Measurements from ENCODE around the gene CPZ. TPM values are rescaled to one million over a fixed set of nuclear protein-coding genes. Genes with fewer than 3 reads are reported as not detected.

The CPZ gene
- total RNA-seq, 1 experiment from 2014 or later: 26.9 TPM

DNA sequence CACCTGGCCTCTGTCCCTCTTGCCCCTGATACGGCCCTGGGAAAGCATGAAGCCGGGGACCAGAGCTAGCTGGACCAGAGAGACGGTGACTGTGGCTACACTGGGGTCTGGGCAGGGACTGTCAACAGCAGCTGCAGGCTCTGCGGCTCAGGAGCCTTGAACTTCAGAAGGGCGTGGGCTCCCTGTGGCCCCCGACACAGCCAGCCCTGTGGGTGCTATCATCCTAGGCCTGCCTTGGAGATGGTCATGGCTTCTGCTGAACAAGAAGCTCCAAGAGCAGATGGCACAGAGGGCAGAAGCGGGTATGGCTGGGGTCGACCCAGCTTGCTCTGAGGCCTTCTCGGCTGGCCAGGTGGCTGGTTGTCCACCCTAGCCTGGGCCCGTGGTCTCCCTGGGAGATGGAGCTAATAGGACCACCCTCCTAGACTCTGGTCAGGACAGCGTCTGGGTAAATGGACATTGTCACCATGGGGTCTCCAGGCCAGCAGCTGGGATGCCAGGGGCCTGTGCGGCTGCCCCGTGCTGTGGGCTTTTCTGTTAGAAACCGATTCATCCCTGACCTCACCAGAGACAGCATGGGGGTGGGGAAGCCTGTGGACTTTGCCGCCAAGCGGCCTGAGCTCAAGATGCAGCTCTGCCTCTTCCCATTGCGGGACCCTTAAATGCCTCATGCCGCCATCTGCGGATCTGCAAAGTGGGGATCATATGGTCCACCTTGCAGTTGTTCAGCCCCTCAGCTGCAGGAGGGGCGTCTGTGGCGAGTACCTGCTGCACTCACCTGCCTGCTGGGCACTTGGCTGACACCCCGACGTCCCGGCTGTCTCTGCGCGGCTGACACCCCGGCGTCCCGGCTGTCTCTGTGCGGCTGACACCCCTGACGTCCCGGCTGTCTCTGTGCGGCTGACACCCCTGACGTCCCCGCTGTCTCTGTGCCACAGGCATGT is 21.1 kb downstream of the CPZ start:
- DNase-seq (ENCODE audit: low spot score) (no peak), ATAC-seq (no peak)
- ChIA-PET POLR2A (no interaction called here), CTCF (no interaction called here)
- Mint-ChIP-seq H3K36me3 (peaks cover 6% of the 10 kb centered on the region; the same call in 1 of the 2 replicates), H3K9me3 (no peaks in the 10 kb centered on the region), H3K4me1 (no peaks in the 10 kb centered on the region), H3K27me3 (ENCODE audit: low read depth) (peaks cover 3% of the 10 kb centered on the region; the same call in 1 of the 2 replicates), H3K27ac (no peak overlapping the region), H3K4me3 (no peak overlapping the region)
- no peak for TF ChIP-seq CDX4 (CRISPR knock-in tag; IDR thresholded peaks at IDR 0.05; ENCODE audit: borderline replicate concordance)
- no peak for TF ChIP-seq GRHL2 (CRISPR knock-in tag; IDR thresholded peaks at IDR 0.05; ENCODE audit: insufficient replicate concordance, severe bottlenecking)
- no peak for TF ChIP-seq PRRX2 (CRISPR knock-in tag; IDR thresholded peaks at IDR 0.05)
- TF ChIP-seq, protein P1, sequence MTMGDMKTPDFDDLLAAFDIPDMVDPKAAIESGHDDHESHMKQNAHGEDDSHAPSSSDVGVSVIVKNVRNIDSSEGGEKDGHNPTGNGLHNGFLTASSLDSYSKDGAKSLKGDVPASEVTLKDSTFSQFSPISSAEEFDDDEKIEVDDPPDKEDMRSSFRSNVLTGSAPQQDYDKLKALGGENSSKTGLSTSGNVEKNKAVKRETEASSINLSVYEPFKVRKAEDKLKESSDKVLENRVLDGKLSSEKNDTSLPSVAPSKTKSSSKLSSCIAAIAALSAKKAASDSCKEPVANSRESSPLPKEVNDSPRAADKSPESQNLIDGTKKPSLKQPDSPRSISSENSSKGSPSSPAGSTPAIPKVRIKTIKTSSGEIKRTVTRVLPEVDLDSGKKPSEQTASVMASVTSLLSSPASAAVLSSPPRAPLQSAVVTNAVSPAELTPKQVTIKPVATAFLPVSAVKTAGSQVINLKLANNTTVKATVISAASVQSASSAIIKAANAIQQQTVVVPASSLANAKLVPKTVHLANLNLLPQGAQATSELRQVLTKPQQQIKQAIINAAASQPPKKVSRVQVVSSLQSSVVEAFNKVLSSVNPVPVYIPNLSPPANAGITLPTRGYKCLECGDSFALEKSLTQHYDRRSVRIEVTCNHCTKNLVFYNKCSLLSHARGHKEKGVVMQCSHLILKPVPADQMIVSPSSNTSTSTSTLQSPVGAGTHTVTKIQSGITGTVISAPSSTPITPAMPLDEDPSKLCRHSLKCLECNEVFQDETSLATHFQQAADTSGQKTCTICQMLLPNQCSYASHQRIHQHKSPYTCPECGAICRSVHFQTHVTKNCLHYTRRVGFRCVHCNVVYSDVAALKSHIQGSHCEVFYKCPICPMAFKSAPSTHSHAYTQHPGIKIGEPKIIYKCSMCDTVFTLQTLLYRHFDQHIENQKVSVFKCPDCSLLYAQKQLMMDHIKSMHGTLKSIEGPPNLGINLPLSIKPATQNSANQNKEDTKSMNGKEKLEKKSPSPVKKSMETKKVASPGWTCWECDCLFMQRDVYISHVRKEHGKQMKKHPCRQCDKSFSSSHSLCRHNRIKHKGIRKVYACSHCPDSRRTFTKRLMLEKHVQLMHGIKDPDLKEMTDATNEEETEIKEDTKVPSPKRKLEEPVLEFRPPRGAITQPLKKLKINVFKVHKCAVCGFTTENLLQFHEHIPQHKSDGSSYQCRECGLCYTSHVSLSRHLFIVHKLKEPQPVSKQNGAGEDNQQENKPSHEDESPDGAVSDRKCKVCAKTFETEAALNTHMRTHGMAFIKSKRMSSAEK (CRISPR knock-in tag; IDR thresholded peaks at IDR 0.05; ENCODE audit: borderline replicate concordance): no peak
- TF ChIP-seq ARID4B (CRISPR knock-in tag; IDR thresholded peaks at IDR 0.05; ENCODE audit: borderline replicate concordance): no peak
- TF ChIP-seq ZNF423 (CRISPR knock-in tag; IDR thresholded peaks at IDR 0.05): no peak
- no peak for TF ChIP-seq TEAD1 (CRISPR knock-in tag; IDR thresholded peaks at IDR 0.05)
- TF ChIP-seq, protein P2, sequence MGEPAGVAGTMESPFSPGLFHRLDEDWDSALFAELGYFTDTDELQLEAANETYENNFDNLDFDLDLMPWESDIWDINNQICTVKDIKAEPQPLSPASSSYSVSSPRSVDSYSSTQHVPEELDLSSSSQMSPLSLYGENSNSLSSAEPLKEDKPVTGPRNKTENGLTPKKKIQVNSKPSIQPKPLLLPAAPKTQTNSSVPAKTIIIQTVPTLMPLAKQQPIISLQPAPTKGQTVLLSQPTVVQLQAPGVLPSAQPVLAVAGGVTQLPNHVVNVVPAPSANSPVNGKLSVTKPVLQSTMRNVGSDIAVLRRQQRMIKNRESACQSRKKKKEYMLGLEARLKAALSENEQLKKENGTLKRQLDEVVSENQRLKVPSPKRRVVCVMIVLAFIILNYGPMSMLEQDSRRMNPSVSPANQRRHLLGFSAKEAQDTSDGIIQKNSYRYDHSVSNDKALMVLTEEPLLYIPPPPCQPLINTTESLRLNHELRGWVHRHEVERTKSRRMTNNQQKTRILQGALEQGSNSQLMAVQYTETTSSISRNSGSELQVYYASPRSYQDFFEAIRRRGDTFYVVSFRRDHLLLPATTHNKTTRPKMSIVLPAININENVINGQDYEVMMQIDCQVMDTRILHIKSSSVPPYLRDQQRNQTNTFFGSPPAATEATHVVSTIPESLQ (CRISPR knock-in tag; IDR thresholded peaks at IDR 0.05): no peak
- TF ChIP-seq MLX (CRISPR knock-in tag; IDR thresholded peaks at IDR 0.05): no peak
- TF ChIP-seq NFATC4 (CRISPR knock-in tag; IDR thresholded peaks at IDR 0.05): no peak
- no peak for TF ChIP-seq SOX15 (CRISPR knock-in tag; IDR thresholded peaks at IDR 0.05)
- TF ChIP-seq, protein P3, sequence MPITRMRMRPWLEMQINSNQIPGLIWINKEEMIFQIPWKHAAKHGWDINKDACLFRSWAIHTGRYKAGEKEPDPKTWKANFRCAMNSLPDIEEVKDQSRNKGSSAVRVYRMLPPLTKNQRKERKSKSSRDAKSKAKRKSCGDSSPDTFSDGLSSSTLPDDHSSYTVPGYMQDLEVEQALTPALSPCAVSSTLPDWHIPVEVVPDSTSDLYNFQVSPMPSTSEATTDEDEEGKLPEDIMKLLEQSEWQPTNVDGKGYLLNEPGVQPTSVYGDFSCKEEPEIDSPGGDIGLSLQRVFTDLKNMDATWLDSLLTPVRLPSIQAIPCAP (CRISPR knock-in tag; IDR thresholded peaks at IDR 0.05): no peak
- no peak for TF ChIP-seq KAT7 (CRISPR knock-in tag; IDR thresholded peaks at IDR 0.05; ENCODE audit: borderline replicate concordance)
- no peak for TF ChIP-seq PREB (CRISPR knock-in tag; IDR thresholded peaks at IDR 0.05; ENCODE audit: borderline replicate concordance)
- TF ChIP-seq ZBTB43 (CRISPR knock-in tag; IDR thresholded peaks at IDR 0.05): no peak
